HG03025 (cell line): ENCODE data around the gene SASH3.

ENCODE experiments used
- ATAC-seq: cut with Tn5 transposase; IDR thresholded peaks from one replicate; pipeline ENCODE4 v1.9.1; 2021; ENCODE audit warnings: mild to moderate bottlenecking, moderate library complexity; ENCODE audit not compliant: unreplicated experiment, low FRiP score

The SASH3 gene

GRCh38 chrX:129781680-129782495 is 2.1 kb downstream of the SASH3 start:
- ATAC-seq = no peak

- no peak for ATAC-seq
These were observed 3.0 kb downstream of the SASH3 start for GRCh38 chrX:129782706-129783105.

- ATAC-seq = no peak
These were observed 3.6 kb downstream of the SASH3 start for GRCh38 chrX:129783291-129783713.

GRCh38 chrX:129784371-129784770 is 4.6 kb downstream of the SASH3 start:
- no peak for ATAC-seq

GRCh38 chrX:129785160-129785947 is 5.6 kb downstream of the SASH3 start:
- no peak for ATAC-seq

GRCh38 chrX:129786210-129786651 is 6.5 kb downstream of the SASH3 start:
- ATAC-seq = peak; percentile 83

- ATAC-seq = no peak
These were observed 7.7 kb downstream of the SASH3 start for GRCh38 chrX:129787336-129788055.

- no peak for ATAC-seq
These were observed 8.8 kb downstream of the SASH3 start for GRCh38 chrX:129788527-129788926.

- no peak for ATAC-seq
These were observed 10.4 kb downstream of the SASH3 start for GRCh38 chrX:129790146-129790545.

GRCh38 chrX:129790808-129791207 is 11.1 kb downstream of the SASH3 start:
- ATAC-seq = no peak

- ATAC-seq = no peak
These were observed 11.6 kb downstream of the SASH3 start for GRCh38 chrX:129791336-129791735.

GRCh38 chrX:129791961-129792570 is 12.3 kb downstream of the SASH3 start:
- no peak for ATAC-seq

GRCh38 chrX:129792586-129793291 is 13.0 kb downstream of the SASH3 start:
- ATAC-seq = no peak

- ATAC-seq = no peak
These were observed 13.9 kb downstream of the SASH3 start for GRCh38 chrX:129793604-129794191.

GRCh38 chrX:129795584-129795983 is 15.8 kb downstream of the SASH3 start:
- ATAC-seq = no peak

GRCh38 chrX:129797251-129797906 is 17.6 kb downstream of the SASH3 start:
- ATAC-seq = no peak

GRCh38 chrX:129798456-129798855 is 18.7 kb downstream of the SASH3 start:
- no peak for ATAC-seq

- ATAC-seq = no peak
These were observed 19.1 kb downstream of the SASH3 start for GRCh38 chrX:129798888-129799287.

GRCh38 chrX:129800186-129800585 is 20.4 kb downstream of the SASH3 start:
- ATAC-seq = no peak
